ENCODE measurements around the gene OAF. TPM values are rescaled to one million over a fixed set of nuclear protein-coding genes. Genes with fewer than 3 reads are reported as not detected.

OAF gene
- total RNA-seq, 1 experiment from 2014 or later: 97.1 TPM

DNA sequence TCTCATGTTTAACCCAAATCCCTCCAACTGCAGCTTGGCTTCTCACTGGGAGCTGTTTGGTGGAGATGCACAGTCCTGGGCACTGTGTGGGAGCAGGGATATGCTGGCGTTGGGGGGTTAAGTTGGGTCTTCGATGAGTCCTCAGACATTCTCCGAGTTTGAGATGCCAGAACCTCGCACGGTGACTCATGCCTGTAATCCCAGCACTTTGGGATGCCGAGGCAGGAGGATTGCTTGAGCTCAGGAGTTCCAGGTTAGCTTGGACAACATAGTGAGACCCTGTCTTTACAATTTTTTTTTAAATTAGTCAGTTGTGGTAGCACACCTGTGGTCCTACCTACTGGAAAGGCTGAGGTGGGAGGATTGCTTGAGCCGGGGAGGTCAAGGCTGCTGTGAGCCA lies 49.8 kb downstream of the OAF start:
- Histone ChIP-seq H3K27ac (ENCODE audit: low read length) (no peak overlapping the region), H3K9me2 (replicated peaks; ENCODE audit: low read length) (no peaks in the 10 kb centered on the region), H3K27me3 (ENCODE audit: low read length) (peaks cover 69% of the 10 kb centered on the region), H3K36me3 (ENCODE audit: low read depth, low read length) (no peaks in the 10 kb centered on the region), H3K79me2 (ENCODE audit: low read length) (no peaks in the 10 kb centered on the region), H2AFZ (ENCODE audit: low read length) (no peak overlapping the region), H3F3A (ENCODE audit: low read length, unreplicated experiment) (no peaks in the 10 kb centered on the region), H3K4me2 (ENCODE audit: low read length) (no peak overlapping the region), H3K9ac (ENCODE audit: low read length) (no peak overlapping the region), H3K9me3 (ENCODE audit: low read length) (no peaks in the 10 kb centered on the region), H3K4me3 (ENCODE audit: low read length) (no peak overlapping the region), H4K20me1 (ENCODE audit: low read length) (no peaks in the 10 kb centered on the region), H3K4me1 (ENCODE audit: insufficient read depth, low read length) (no peaks in the 10 kb centered on the region)
- no peak for ATAC-seq
- POLR2A ChIA-PET (ENCODE audit: unreplicated experiment): no interaction called here
- CTCF ChIA-PET: no interaction called here
- TF ChIP-seq EZH2phosphoT487 (IDR thresholded peaks at IDR 0.05; ENCODE audit: borderline replicate concordance, low read length) (no peak), EZH2 (IDR thresholded peaks at IDR 0.05; ENCODE audit: low read length, unreplicated experiment) (no peak)
- TF ChIP-seq, protein P1, sequence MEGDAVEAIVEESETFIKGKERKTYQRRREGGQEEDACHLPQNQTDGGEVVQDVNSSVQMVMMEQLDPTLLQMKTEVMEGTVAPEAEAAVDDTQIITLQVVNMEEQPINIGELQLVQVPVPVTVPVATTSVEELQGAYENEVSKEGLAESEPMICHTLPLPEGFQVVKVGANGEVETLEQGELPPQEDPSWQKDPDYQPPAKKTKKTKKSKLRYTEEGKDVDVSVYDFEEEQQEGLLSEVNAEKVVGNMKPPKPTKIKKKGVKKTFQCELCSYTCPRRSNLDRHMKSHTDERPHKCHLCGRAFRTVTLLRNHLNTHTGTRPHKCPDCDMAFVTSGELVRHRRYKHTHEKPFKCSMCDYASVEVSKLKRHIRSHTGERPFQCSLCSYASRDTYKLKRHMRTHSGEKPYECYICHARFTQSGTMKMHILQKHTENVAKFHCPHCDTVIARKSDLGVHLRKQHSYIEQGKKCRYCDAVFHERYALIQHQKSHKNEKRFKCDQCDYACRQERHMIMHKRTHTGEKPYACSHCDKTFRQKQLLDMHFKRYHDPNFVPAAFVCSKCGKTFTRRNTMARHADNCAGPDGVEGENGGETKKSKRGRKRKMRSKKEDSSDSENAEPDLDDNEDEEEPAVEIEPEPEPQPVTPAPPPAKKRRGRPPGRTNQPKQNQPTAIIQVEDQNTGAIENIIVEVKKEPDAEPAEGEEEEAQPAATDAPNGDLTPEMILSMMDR (conservative IDR thresholded peaks at IDR 0.05; ENCODE audit: low read depth, low read length): no peak
- BruUV-seq (replicated peaks): no TSS peak
- intact Hi-C loops (cut with micrococcal nuclease): no loop called here
- DNase-seq: no peak

DNA sequence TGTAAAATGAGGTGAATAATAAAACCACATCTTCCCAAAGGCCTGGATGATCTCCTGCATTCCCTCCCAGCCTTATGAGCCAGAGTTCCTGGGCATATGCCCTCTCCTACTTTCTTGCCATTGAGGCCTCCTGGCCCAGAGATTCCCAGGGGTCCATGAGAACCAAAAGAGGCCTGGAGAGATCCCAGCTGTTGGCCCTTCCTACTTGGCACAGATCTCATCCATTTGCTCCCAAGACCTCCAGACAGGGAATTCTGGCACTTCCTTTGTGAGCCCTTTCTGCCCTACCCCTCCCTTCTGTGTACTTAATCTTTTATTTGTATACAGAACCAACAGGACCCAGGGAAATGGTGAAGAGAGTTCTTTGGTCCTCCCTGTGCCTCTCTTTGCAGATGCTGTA lies 50.5 kb downstream of the OAF start:
- H3K4me1 ChIP-seq (ENCODE audit: insufficient read depth, low read length): no peaks in the 10 kb centered on the region
- POLR2A ChIA-PET (ENCODE audit: unreplicated experiment): no interaction called here
- BruUV-seq (replicated peaks): no TSS peak
- intact Hi-C loops (cut with micrococcal nuclease): no loop called here
- ATAC-seq (no peak), DNase-seq (no peak)
- no peaks in the 10 kb centered on the region for H3F3A ChIP-seq (ENCODE audit: low read length, unreplicated experiment)
- no peaks in the 10 kb centered on the region for H3K9me3 ChIP-seq (ENCODE audit: low read length)
- H3K27ac ChIP-seq (ENCODE audit: low read length): no peak overlapping the region
- no peaks in the 10 kb centered on the region for H4K20me1 ChIP-seq (ENCODE audit: low read length)
- no peaks in the 10 kb centered on the region for H3K36me3 ChIP-seq (ENCODE audit: low read depth, low read length)
- H3K79me2 ChIP-seq (ENCODE audit: low read length): no peaks in the 10 kb centered on the region
- TF ChIP-seq EZH2phosphoT487 (IDR thresholded peaks at IDR 0.05; ENCODE audit: borderline replicate concordance, low read length) (no peak), EZH2 (IDR thresholded peaks at IDR 0.05; ENCODE audit: low read length, unreplicated experiment) (no peak)
- TF ChIP-seq, protein P1 (conservative IDR thresholded peaks at IDR 0.05; ENCODE audit: low read depth, low read length): no peak
- no peak overlapping the region for H3K4me2 ChIP-seq (ENCODE audit: low read length)
- no peak overlapping the region for H3K4me3 ChIP-seq (ENCODE audit: low read length)
- H2AFZ ChIP-seq (ENCODE audit: low read length): no peak overlapping the region
- H3K27me3 ChIP-seq (ENCODE audit: low read length): peaks cover 69% of the 10 kb centered on the region
- no peaks in the 10 kb centered on the region for H3K9me2 ChIP-seq (replicated peaks; ENCODE audit: low read length)
- H3K9ac ChIP-seq (ENCODE audit: low read length): no peak overlapping the region
- CTCF ChIA-PET: interaction anchor here (0.6 kb wide), 1 partner anchor 39 kb away, joined by 3 read pairs; no protein-coding TSS in a partner anchor

DNA sequence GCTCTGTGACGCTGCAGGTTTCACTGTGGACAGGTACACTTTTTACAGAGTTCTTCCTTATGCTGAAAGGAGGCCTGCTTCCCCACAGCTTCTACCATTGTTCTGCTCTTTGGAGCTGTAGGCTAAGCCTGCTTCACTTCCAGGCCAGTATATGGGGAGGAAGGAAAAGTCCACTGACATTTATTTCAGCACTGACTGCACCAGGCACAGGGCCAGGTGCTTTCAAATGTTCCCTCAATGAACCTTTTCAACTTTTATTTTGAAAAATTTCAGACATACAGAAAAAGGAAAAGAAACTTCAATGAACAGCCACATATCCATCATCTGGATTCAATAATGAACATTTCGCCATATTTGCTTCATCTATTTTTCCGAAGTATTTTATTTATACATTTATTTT lies 51.1 kb downstream of the OAF start:
- ChIA-PET CTCF (interaction anchor here (0.6 kb wide), 1 partner anchor 38 kb away, joined by 3 read pairs; no protein-coding TSS in a partner anchor), POLR2A (ENCODE audit: unreplicated experiment) (no interaction called here)
- Histone ChIP-seq H3K9me3 (ENCODE audit: low read length) (no peaks in the 10 kb centered on the region), H3K36me3 (ENCODE audit: low read depth, low read length) (no peaks in the 10 kb centered on the region), H3K4me3 (ENCODE audit: low read length) (no peak overlapping the region), H3K9ac (ENCODE audit: low read length) (no peak overlapping the region), H2AFZ (ENCODE audit: low read length) (no peak overlapping the region), H3K9me2 (replicated peaks; ENCODE audit: low read length) (no peaks in the 10 kb centered on the region), H3K27me3 (ENCODE audit: low read length) (peaks cover 69% of the 10 kb centered on the region), H3K4me2 (ENCODE audit: low read length) (no peak overlapping the region), H3K4me1 (ENCODE audit: insufficient read depth, low read length) (no peaks in the 10 kb centered on the region), H3F3A (ENCODE audit: low read length, unreplicated experiment) (no peaks in the 10 kb centered on the region), H4K20me1 (ENCODE audit: low read length) (no peaks in the 10 kb centered on the region), H3K79me2 (ENCODE audit: low read length) (no peaks in the 10 kb centered on the region), H3K27ac (ENCODE audit: low read length) (no peak overlapping the region)
- TF ChIP-seq, protein P1 (conservative IDR thresholded peaks at IDR 0.05; ENCODE audit: low read depth, low read length): no peak
- TF ChIP-seq EZH2phosphoT487 (IDR thresholded peaks at IDR 0.05; ENCODE audit: borderline replicate concordance, low read length) (no peak), EZH2 (IDR thresholded peaks at IDR 0.05; ENCODE audit: low read length, unreplicated experiment) (no peak)
- BruUV-seq (replicated peaks): no TSS peak
- ATAC-seq (no peak), DNase-seq (no peak)
- intact Hi-C loops (cut with micrococcal nuclease): no loop called here
